GM12878 (cell line): ENCODE results near the gene DNAJC7. TPM values are rescaled to one million over a fixed set of nuclear protein-coding genes. Genes with fewer than 3 reads are reported as not detected.

Source experiments
- ATAC-seq: fragments of 200-7000 bp; cut with Tn5 transposase; 3 replicates; pipeline ENCODE4 v1.9.1; 2020; ENCODE audit warnings: mild to moderate bottlenecking, moderate library complexity
- BruUV-seq: library from RNA; stranded (reverse); fragments of 400-500 nt; replicated peaks from 2 replicates; lab custom pipeline; 2021; lab: Mats Ljungman, UMichigan
- CTCF ChIA-PET: fragments of 300-600 bp; sonication (Branson Sonifier 250); formaldehyde crosslinking; extraction: SDS; loops from one replicate; lab custom pipeline; 2021; ENCODE audit warnings: inconsistent platforms; lab: Yijun Ruan, JAX
- POLR2A ChIA-PET: fragments of 350-600 bp; formaldehyde crosslinking; extraction: SDS; loops from one replicate; lab custom pipeline; 2021; ENCODE audit warnings: inconsistent platforms; lab: Charles Lee
- RAD21 ChIA-PET: fragments of 300-600 bp; sonication (Branson Sonifier 250); formaldehyde crosslinking; loops from one replicate; lab custom pipeline; 2023; ENCODE audit warnings: antibody characterized with exemption; ENCODE audit not compliant: unreplicated experiment; lab: Charles Lee
- SMC1A ChIA-PET: fragments of 300-600 bp; sonication (Branson Sonifier 250); formaldehyde crosslinking; loops from one replicate; lab custom pipeline; 2023; ENCODE audit not compliant: unreplicated experiment, uncharacterized antibody; lab: Charles Lee
- DNase-seq: peaks from one replicate; pipeline ENCODE4 v3.0.0-alpha.2; 2011; ENCODE audit warnings: low read depth, low spot score
- FAIRE-seq: peaks from 3 replicates; lab custom pipeline; 2011; peaks lifted over from hg19 to GRCh38; lab: Jason Lieb, UNC
- H2AFZ ChIP-seq: 2 replicates; pipeline ENCODE4 v1.6.0; 2011; ENCODE audit warnings: low read depth, low read length, control low read depth; ENCODE audit not compliant: control insufficient read depth
- H3K27ac ChIP-seq: 2 replicates; pipeline ENCODE4 v1.5.1; 2011; ENCODE audit warnings: control low read depth; ENCODE audit not compliant: control insufficient read depth, insufficient read depth
- H3K27me3 ChIP-seq, 2 experiments: replicated peaks in 1 of 2; 2 replicates each; pipeline versions ENCODE4 v1.6.0 to v1.6.1; 2011; ENCODE audit warnings: low read length in 1 of 2; ENCODE audit not compliant: control insufficient read depth in 2 of 2, insufficient read depth in 2 of 2
- H3K36me3 ChIP-seq, 2 experiments: 2 replicates each; pipeline ENCODE4 v1.5.1; 2011; ENCODE audit warnings: low read length in 1 of 2; ENCODE audit not compliant: control insufficient read depth in 2 of 2, insufficient read depth in 2 of 2
- H3K4me1 ChIP-seq: 2 replicates; pipeline ENCODE4 v1.6.1; 2011; ENCODE audit warnings: mild to moderate bottlenecking, low read length, moderate library complexity, mixed read lengths; ENCODE audit not compliant: control insufficient read depth, insufficient read depth
- H3K4me2 ChIP-seq: 2 replicates; pipeline ENCODE4 v1.6.0; 2011; ENCODE audit warnings: control low read depth; ENCODE audit not compliant: control insufficient read depth, insufficient read depth
- H3K4me3 ChIP-seq: fragments of 200-600 bp; sonication (generic); 2 replicates; pipeline ENCODE4 v1.5.1; 2016
- H3K79me2 ChIP-seq: 2 replicates; pipeline ENCODE4 v1.6.0; 2011; ENCODE audit warnings: low read length; ENCODE audit not compliant: control insufficient read depth, insufficient read depth
- H3K9ac ChIP-seq: 2 replicates; pipeline ENCODE4 v1.8.0; 2011; ENCODE audit warnings: low read length, control low read depth, mixed read lengths; ENCODE audit not compliant: control insufficient read depth, insufficient read depth
- H3K9me3 ChIP-seq: replicated peaks from 3 replicates; pipeline ENCODE4 v1.5.1; 2011; ENCODE audit warnings: mild to moderate bottlenecking, low read length; ENCODE audit not compliant: control insufficient read depth, insufficient read depth
- H4K20me1 ChIP-seq: 2 replicates; pipeline ENCODE4 v1.6.0; 2011; ENCODE audit not compliant: control insufficient read depth, insufficient read depth
- GATAD2B ChIP-seq: fragments of 450-650 bp; conservative IDR thresholded peaks from 2 replicates; pipeline ENCODE4 v1.6.1; 2017; ENCODE audit warnings: low read depth, mild to moderate bottlenecking, moderate library complexity
- POLR2A ChIP-seq: IDR thresholded peaks from 2 replicates; pipeline ENCODE4 v1.6.1; 2011; ENCODE audit warnings: low read depth, mild to moderate bottlenecking, low read length
- POLR2AphosphoS5 ChIP-seq: IDR thresholded peaks from 2 replicates; pipeline ENCODE4 v1.6.1; 2011; ENCODE audit warnings: mild to moderate bottlenecking, low read length, inconsistent platforms
- WGBS: methylation state at CpG from one replicate; pipeline ENCODE4 v1.1.6; 2016; ENCODE audit warnings: low lambda C conversion rate; ENCODE audit not compliant: insufficient replicate concordance, insufficient coverage; ENCODE audit errors: missing lambda C conversion rate; 5-methylcytosine and 5-hydroxymethylcytosine counted together
- in situ Hi-C: fragments of 300-500 bp; cut with MboI; formaldehyde crosslinking; loops from 9 replicates; pipeline ENCODE4 v1.14.3; 2018; ENCODE audit warnings: mixed read lengths
- intact Hi-C: fragments of 100-400 bp; cut with micrococcal nuclease; formaldehyde crosslinking; loops from one replicate; pipeline ENCODE4 v1.14.2; 2022; ENCODE audit not compliant: unreplicated experiment
- polyA plus RNA-seq, 11 experiments: library from polyadenylated mRNA; depleted of rRNA in 4 of 11; unstranded in 6 of 11; stranded (reverse) in 5 of 11; fragments of >200 nt; fragmentation: Nextera tagmentation in 4 of 11; fragmentation: Illumina TruSeq in 1 of 11; extraction: Ambion mirVana in 4 of 11; extraction: Trizol in 1 of 11; gene quantifications; 1 replicate in 1 of 11; 2 replicates in 10 of 11; pipeline versions ENCODE4 v1.2.1 to v1.2.3, GENCODE V29; 2011 to 2016; ENCODE audit warnings: inconsistent platforms in 2 of 11, missing spikeins in 2 of 11, low read depth in 1 of 11
- total RNA-seq, 4 experiments: library from RNA; depleted of rRNA in 3 of 4; stranded (reverse); fragments of >200 nt in 3 of 4; fragmentation: Illumina TruSeq in 1 of 4; extraction: Trizol in 1 of 4; gene quantifications; 2 replicates each; pipeline versions ENCODE4 v1.2.1 to v1.2.3, GENCODE V29; 2013 to 2021
- TF ChIP-seq, protein P1 (sequence below): IDR thresholded peaks from 2 replicates; pipeline ENCODE4 v1.6.1; 2011; ENCODE audit warnings: low read depth, low read length, improper control_type of control experiment, borderline replicate concordance

The DNAJC7 gene
- total and polyA plus RNA-seq, 10 of the 15 experiments (the other 5 are each of a cell fraction or from before 2014, with no cell fraction given): 60.1 to 173 (median 94.9) TPM

DNA sequence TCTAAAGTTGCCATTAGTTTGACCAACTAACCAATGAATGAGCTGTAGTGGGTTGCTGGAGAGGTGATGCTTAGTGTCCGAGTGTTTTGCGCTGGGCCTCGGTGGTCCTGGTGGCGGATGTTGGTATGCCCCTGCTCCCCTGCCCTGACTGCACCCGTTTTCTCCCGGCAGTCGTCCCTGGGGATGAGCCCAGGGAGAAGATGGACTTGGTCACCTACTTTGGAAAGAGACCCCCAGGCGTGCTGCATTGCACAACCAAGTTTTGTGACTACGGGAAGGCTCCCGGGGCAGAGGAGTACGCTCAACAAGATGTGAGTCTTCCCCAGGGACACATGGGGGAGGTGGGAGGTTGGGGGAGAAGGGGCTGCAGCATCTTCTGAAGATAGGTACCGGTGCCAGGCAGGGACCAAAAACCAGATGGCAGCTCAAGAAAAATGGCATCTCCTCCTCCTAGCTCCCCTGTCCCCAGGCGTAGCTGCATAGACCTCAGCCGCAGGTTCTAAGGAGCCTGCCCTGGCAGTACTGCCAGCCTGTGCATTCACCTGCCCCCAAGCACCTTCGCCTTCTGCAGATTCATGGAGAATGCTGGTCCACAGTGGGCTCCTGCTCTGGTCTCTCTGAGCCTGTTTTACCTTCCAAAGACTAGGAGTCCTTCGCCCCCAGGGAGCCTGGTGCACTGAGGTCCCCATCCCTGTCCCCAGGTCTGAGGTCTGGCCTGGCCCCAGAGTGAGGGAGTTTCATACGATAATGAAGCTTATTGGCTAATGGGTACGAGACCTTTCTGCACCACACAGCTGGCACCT lies 45.3 kb downstream of the DNAJC7 start:
- in situ Hi-C loops: no loop called here
- CTCF ChIA-PET: interaction anchor here (1.4 to 3.2 kb wide), 4 partner anchors 9 to 53 kb away, joined by 5 to 13 read pairs (median 10); partner anchors contain the start of genes DNAJC7 and NKIRAS2
- WGBS: 90% methylated on average over 18 of the region's 18 CpGs

DNA sequence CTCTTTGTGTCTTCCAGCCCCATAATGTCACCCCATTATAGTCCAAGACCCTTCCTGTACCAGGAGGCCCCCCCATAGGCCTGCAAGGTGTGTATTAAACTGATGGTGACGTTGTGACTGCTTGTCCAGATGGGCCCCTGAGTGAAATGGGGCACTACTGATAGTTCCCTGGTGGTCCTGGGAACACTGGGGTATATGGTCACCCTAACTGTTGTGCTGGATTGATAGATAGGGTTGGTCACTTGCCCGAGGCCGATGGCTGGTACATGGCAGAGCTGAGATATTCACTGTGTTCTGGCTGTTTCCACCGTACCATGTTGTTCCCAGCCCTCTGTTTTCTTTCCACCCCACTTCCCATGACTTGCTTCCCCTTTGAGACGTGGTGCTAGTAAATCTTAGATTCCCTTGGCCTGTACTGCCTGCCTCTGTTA lies 46.3 kb downstream of the DNAJC7 start:
- no peaks in the 10 kb centered on the region for H3K27me3 ChIP-seq
- ATAC-seq (no peak), FAIRE-seq (no peak), DNase-seq (no peak)
- 80% methylated on average over 5 of the region's 5 CpGs for WGBS
- intact Hi-C loops (no loop called here), in situ Hi-C loops (no loop called here)
- peaks cover 24 to 27% of the 10 kb centered on the region in 2 experiments for H3K36me3 ChIP-seq
- ChIA-PET RAD21 (no interaction called here), SMC1A (no interaction called here), CTCF (interaction anchor here (2.6 kb wide), 1 partner anchor 8 kb away, joined by 11 read pairs; no protein-coding TSS in a partner anchor), POLR2A (no interaction called here)
- TSS peak; percentile 30 for BruUV-seq
- H3K27ac ChIP-seq: no peak overlapping the region
- no peaks in the 10 kb centered on the region for H3K9me3 ChIP-seq
- no peak overlapping the region for H2AFZ ChIP-seq
- H3K79me2 ChIP-seq: peaks cover 23% of the 10 kb centered on the region
- no peak overlapping the region for H3K9ac ChIP-seq
- peak; percentile 34; the same call in 1 of the 2 replicates for TF ChIP-seq POLR2AphosphoS5
- TF ChIP-seq POLR2A: peak; percentile 51; the same call in 1 of the 2 replicates
- no peak for TF ChIP-seq GATAD2B
- H3K4me1 ChIP-seq: peaks cover 15% of the 10 kb centered on the region
- no peaks in the 10 kb centered on the region for H4K20me1 ChIP-seq
- no peak overlapping the region for H3K4me3 ChIP-seq
- H3K4me2 ChIP-seq: no peak overlapping the region

More for the DNA sequence above, 45.3 kb downstream of the DNAJC7 start:
- no peak for FAIRE-seq
- ATAC-seq: no peak
- SMC1A ChIA-PET: no interaction called here
- no peaks in the 10 kb centered on the region for H3K27me3 ChIP-seq
- peaks cover 24% of the 10 kb centered on the region for H3K4me1 ChIP-seq
- POLR2A ChIA-PET: interaction anchor here (1.7 kb wide), 1 partner anchor 46 kb away, joined by 9 read pairs; the partner anchor contains the start of gene DNAJC7
- intact Hi-C loops: no loop called here
- no peaks in the 10 kb centered on the region for H4K20me1 ChIP-seq
- H3K36me3 ChIP-seq: peaks cover 30% of the 10 kb centered on the region in 2 experiments
- no peak overlapping the region for H2AFZ ChIP-seq
- RAD21 ChIA-PET: interaction anchor here (0.5 to 1.3 kb wide), 4 partner anchors 8 to 210 kb away, joined by 3 to 5 read pairs (median 4); partner anchors contain the start of genes DNAJC7 and KCNH4
- H3K79me2 ChIP-seq: peaks cover 21% of the 10 kb centered on the region
- no peak for DNase-seq
- H3K4me2 ChIP-seq: peak overlapping the region; percentile 53; the same call in 1 of the 2 replicates
- no peaks in the 10 kb centered on the region for H3K9me3 ChIP-seq
- H3K4me3 ChIP-seq: no peak overlapping the region
- BruUV-seq: no TSS peak
- H3K27ac ChIP-seq: no peak overlapping the region
- TF ChIP-seq POLR2A: peak; percentile 44; the same call in 1 of the 2 replicates
- TF ChIP-seq, protein P1, sequence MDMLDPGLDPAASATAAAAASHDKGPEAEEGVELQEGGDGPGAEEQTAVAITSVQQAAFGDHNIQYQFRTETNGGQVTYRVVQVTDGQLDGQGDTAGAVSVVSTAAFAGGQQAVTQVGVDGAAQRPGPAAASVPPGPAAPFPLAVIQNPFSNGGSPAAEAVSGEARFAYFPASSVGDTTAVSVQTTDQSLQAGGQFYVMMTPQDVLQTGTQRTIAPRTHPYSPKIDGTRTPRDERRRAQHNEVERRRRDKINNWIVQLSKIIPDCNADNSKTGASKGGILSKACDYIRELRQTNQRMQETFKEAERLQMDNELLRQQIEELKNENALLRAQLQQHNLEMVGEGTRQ: no peak
- H3K9ac ChIP-seq: no peak overlapping the region
